Muscle of arm (tissue), 14 donors: ENCODE data around the gene WWC2. TPM values are rescaled to one million over a fixed set of nuclear protein-coding genes. Genes with fewer than 3 reads are reported as not detected.

Experiments used
- DNase-seq: peaks from one replicate; pipeline ENCODE4 v3.0.0-alpha.2; 2013
- long read RNA-seq, 11 donors: transcript quantifications; one replicate each; lab custom pipeline, GENCODE V29; 2026
- polyA plus RNA-seq, 12 donors: library from polyadenylated mRNA; unstranded; fragments of 120-200 nt; gene quantifications; one replicate each; pipeline ENCODE4 v1.2.1, GENCODE V29; 2013; ENCODE audit not compliant: insufficient read length in 12 of 12

The WWC2 gene
- 10 to 100 TPM in 11 of 12 donors, not detected in 1; 17.4 to 36.9 (median 21.4) TPM for polyA plus RNA-seq
- long read RNA-seq, donor 1, partial matches to known transcripts = 0 of 1 reads
- long read RNA-seq, donor 1, other reads (novel, unspliced or antisense) = 0 of 1 reads
- long read RNA-seq, donor 2 = 0 reads
- long read RNA-seq, donor 3, full-length matches to known transcripts = 1 of 1 reads
- long read RNA-seq, donor 3, partial matches to known transcripts = 0 of 1 reads
- long read RNA-seq, donor 3, other reads (novel, unspliced or antisense) = 0 of 1 reads
- long read RNA-seq, donor 4, full-length matches to known transcripts = 2 of 2 reads
- long read RNA-seq, donor 4, partial matches to known transcripts = 0 of 2 reads
- long read RNA-seq, donor 4, other reads (novel, unspliced or antisense) = 0 of 2 reads
- long read RNA-seq, donor 5, full-length matches to known transcripts = 2 of 2 reads
- long read RNA-seq, donor 5, partial matches to known transcripts = 0 of 2 reads
- long read RNA-seq, donor 5, other reads (novel, unspliced or antisense) = 0 of 2 reads
- long read RNA-seq, donor 6 = 0 reads
- long read RNA-seq, donor 7, full-length matches to known transcripts = 1 of 1 reads
- long read RNA-seq, donor 7, partial matches to known transcripts = 0 of 1 reads
- long read RNA-seq, donor 7, other reads (novel, unspliced or antisense) = 0 of 1 reads
- long read RNA-seq, donor 8, full-length matches to known transcripts = 2 of 2 reads
- long read RNA-seq, donor 8, partial matches to known transcripts = 0 of 2 reads
- long read RNA-seq, donor 8, other reads (novel, unspliced or antisense) = 0 of 2 reads
- long read RNA-seq, donor 9 = 0 reads
- long read RNA-seq, donor 10, full-length matches to known transcripts = 2 of 2 reads
- long read RNA-seq, donor 10, partial matches to known transcripts = 0 of 2 reads
- long read RNA-seq, donor 10, other reads (novel, unspliced or antisense) = 0 of 2 reads
- long read RNA-seq, donor 11, full-length matches to known transcripts = 2 of 2 reads
- long read RNA-seq, donor 11, partial matches to known transcripts = 0 of 2 reads
- long read RNA-seq, donor 11, other reads (novel, unspliced or antisense) = 0 of 2 reads

DNA sequence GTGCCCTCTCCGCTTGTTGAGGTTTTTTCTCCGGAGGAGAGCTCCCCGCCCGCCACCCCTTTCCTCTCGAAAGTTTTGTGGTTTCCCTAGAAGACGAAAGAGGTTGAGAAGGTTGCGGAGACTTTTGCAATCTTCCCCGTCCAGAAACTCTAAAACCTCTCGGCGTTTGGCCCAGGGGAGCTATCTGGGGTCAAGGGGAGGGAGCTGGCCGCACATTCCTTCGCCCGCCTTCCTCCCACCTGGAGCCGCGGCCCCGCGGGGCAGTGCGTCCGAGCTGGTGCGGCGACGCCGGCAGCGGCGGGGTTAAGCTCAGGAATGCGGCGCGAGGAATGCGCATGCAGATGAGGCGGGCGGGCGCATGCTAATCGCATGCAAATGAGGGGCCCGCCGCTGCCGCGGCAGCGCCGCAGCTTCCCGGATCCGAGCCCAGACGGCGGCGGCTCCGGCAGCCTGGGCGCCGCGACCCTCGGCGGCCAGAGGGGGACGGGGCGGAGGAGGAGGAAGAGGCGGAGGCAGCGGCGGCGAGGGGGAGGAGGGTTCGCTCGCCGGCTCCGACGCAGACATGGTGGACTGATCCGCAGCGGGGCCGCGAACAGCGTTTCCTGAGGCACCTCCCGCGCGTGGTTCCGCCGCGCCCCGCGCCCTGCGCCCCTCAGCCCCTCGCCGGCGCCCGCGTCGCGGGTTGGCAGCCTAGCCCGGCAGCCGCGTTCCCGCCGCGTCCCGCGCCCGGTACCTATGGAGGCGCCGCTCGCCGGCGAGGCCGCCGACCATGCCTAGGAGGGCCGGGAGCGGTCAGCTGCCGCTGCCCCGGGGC lies at the start of gene WWC2:
Gene WWC2, plus strand, starts transcription at position 535 of the 814 bp plus-strand sequence. Its CDS starts 235 bp downstream, at position 770.
- peak; percentile 90 for DNase-seq

DNA sequence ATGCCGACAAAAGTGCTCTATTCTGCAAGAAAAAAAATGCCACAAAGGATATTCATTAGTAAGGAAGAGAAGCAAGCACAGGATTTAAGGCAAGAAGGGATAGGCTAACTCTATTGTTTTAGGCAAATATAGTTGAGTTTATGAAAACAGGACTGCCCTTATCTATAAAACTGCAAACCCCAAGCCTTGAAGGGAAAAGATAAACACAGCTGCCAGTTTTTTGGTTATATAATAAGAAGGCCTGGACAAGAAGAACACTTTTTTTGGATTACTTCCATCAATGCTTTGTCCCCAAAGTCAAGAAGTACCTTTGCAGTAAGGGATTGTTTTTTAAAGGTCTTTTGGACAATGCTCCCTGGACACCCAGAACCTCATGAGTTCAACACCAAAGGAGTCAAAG lies 45.4 kb upstream of the WWC2 start:
- DNase-seq = no peak

DNA sequence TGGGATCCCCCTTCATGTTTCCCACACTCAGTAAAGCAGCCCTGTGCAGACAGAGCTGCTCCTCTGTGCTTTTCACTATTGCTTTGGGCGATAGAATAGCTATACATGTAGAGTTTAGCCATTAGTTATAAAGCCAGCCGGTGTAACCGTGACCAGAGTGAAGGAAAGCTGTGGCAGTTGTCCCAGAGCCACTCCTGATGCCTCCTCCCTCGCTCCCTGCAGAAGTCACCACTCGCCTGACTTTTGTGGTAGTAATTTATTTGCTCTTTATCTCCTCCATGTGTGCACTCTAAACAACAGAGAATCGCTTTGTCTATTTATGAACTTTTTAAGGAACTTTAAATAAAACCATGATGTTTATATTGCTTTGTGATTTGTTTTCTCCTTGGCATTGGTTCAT lies 41.8 kb upstream of the WWC2 start:
- no peak for DNase-seq

GRCh38 chr4:183059797-183060196 lies 39.3 kb upstream of the WWC2 start:
- no peak for DNase-seq

- DNase-seq = no peak
Observed at GRCh38 chr4:183068502-183068901, 30.6 kb upstream of the WWC2 start.

DNA sequence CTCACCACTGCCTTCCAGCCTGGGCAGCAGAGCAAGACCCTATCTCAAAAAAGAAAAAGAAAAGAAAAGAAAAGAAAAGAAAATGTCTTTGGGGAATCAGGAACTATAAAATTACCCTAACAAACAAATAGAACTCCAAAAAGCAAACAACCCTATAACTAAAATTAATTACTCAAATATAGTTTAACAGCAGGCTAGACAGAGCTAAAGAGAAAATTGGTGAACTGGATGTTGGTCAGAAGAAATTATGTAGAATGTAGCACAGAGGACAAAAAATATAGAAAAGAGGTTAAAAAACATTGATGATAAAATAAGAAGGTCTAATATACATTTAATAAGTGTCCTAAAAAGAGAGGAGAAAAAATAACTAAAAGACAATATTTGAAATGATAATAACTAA lies 27.8 kb upstream of the WWC2 start:
- DNase-seq = no peak

- DNase-seq = no peak
Observed at GRCh38 chr4:183072176-183072575, 26.9 kb upstream of the WWC2 start.

DNA sequence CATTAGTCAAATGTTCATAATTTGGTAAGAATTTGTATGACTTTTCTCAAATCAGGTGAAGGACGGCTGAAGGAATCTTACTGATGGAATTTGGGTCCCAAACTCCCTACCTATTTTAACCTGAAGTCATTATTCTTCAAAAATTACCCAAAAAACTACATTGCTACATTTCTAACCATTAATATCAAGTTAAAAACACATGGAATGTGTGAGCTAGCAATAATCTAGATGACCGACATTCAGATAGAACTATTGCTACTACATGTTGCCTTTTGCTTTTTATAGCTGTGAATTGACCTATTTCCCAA lies 25.3 kb upstream of the WWC2 start:
- no peak for DNase-seq

- no peak for DNase-seq
Observed at GRCh38 chr4:183074288-183074990, 24.6 kb upstream of the WWC2 start.

GRCh38 chr4:183078634-183079033 lies 20.4 kb upstream of the WWC2 start:
- no peak for DNase-seq

- no peak for DNase-seq
Observed at GRCh38 chr4:183080372-183081115, 18.5 kb upstream of the WWC2 start.

DNA sequence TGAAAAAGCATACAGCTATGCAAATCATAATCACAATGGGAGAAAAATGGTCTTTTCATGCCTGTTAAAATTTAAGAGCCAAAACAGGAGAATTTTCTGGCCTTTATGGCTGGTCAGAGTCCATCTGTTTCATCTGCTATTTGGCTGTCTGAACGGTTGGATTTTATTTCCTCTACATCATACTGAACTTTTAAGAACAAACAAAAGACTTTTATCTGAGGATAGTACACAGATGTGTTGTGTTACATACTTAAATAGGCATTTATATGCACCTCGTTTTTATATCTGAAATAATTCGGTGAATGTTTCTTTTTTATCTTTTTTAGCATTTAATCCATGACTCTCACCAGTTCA lies 18.0 kb upstream of the WWC2 start:
- no peak for DNase-seq

GRCh38 chr4:183082053-183082452 lies 17.0 kb upstream of the WWC2 start:
- DNase-seq = no peak

DNA sequence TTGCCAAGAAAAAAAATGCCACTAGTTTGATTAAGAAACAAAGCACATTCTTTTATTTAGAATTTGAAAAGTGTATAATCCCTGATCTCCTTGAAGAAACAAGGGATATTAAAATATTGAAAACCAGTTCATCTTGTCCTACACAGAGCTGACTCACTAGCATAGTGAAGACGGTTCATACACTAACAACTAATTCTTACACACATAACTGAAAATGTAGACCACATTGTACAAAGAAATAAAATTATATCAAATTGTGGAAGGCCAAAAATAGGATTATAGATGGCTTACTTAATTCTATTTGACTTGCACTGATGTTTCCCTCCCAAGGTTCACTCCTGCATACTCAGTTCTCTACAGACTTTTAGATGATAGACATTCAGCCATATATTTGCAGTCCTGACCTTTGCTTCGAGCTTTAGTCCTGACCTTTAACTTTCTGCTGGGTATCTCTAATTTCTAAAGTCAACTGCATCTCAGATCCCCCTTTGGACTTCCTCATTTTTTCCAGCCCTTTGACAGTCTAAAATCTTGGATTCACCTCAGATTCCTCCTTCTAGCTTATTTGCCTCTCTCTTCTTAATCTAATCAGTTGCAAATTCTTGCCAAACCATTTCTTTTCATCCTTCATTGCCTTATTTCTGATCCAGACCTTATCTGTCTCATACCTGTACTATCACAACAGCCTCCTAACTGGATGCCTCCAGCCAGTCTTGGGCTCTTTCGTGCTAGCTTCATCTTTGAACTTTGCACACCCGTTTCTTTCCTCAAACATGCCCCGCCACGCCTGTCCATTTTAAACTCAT lies 4.5 kb upstream of the WWC2 start:
- DNase-seq = no peak

- DNase-seq = no peak
Observed at GRCh38 chr4:183095199-183095512, 3.9 kb upstream of the WWC2 start.

DNA sequence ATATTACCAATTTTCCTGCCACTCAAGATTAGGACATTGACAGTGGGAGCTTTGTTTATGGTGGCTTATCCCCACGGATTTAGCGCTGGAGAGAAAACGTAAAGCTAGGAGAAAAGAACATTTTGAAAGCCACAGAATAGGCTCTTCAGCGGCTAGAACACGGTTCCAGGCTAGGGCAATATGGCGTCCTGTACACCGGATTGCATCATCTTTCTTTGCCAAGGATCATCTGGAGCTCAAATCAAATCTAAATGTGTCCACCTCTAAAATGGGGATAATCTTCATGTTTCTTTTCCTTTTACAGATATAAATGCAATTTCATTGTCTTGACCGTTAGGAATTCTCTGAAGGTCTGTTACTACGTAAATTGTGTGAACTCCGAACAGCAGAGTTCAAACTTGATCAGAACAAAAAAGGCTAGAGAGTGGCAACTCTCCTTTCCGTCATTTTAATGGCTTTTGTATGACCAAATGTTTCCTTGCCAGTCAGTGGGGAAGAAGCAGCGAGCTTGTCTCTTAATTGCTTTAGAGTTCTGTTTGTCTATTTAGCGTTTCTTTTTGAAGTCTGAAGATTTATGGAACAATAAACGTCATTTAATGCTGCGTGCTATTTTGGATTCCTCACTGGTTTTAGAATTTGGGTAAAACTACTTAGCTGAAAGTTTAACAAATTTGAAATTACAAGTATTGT lies 2.6 kb upstream of the WWC2 start:
- DNase-seq = no peak

GRCh38 chr4:183097231-183098018 lies 1.6 kb upstream of the WWC2 start:
- peak; percentile 49 for DNase-seq

DNA sequence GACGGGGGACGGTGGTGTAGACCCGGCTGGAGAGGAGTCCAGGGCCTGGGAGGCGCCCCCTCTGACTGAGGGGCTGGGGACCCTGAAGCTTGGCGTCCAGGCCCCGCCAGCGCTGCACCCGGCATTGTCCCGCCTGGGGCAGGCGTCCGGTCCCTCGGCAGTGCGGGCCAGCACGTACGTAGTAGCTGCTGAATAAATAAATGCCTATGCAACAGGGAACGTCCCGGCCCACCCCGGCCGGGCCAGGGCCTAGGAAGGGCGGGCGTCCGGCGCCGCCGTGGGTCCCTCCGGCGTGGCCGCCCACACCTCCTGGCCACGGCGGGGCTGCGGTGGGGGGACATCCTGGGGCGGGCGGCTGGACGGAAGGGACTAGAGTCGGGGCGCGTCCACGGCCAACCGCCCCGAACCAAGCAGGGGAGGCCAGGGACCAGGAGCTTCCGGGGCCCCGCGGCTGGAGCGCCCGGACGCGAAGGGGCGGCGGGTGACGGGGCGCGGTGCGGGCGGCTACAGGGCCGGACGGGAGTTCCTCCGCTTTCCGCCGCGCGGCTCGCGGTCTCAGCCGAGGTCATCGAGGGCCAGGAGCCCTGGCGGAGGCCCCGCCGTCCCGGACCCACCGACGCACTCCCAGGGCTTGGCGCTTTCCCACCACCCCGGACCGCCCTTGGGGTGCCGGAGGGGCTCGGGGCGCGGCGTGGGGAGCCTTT lies 886 bp upstream of the WWC2 start:
- no peak for DNase-seq
